Upper lobe of right lung (tissue), 1 donor: Measurements from ENCODE around the gene TAOK3. TPM values are rescaled to one million over a fixed set of nuclear protein-coding genes. Genes with fewer than 3 reads are reported as not detected.
"Not testable (repeated sequence)": the region's sequence is repeated elsewhere in the genome, so short reads cannot be mapped to it uniquely, and the experiment has no call there.

Source experiments
- ATAC-seq: fragments of 200-7000 bp; cut with Tn5 transposase; one replicate; pipeline ENCODE4 v1.9.1; 2020; ENCODE audit warnings: mild to moderate bottlenecking, moderate library complexity
- DNase-seq: peaks from one replicate; pipeline ENCODE4 v3.0.0-alpha.2; 2020
- H3K27ac ChIP-seq: fragments of 200-600 bp; one replicate; pipeline ENCODE4 v1.8.0; 2022
- H3K27me3 ChIP-seq: fragments of 200-600 bp; one replicate; pipeline ENCODE4 v1.8.0; 2022; ENCODE audit warnings: mild to moderate bottlenecking
- H3K36me3 ChIP-seq: fragments of 200-600 bp; one replicate; pipeline ENCODE4 v1.8.0; 2022
- H3K4me1 ChIP-seq: fragments of 200-600 bp; one replicate; pipeline ENCODE4 v1.8.0; 2022
- H3K4me3 ChIP-seq: fragments of 200-600 bp; one replicate; pipeline ENCODE4 v1.8.0; 2022; ENCODE audit warnings: mild to moderate bottlenecking
- H3K9me3 ChIP-seq: fragments of 200-600 bp; one replicate; pipeline ENCODE4 v1.8.0; 2022
- CTCF ChIP-seq: fragments of 200-600 bp; IDR thresholded peaks from one replicate; pipeline ENCODE4 v1.8.0; 2022; ENCODE audit warnings: antibody characterized with exemption
- intact Hi-C: fragments of 100-400 bp; cut with DNase I; formaldehyde crosslinking; loops from one replicate; pipeline ENCODE4 v1.11.0; 2022
- total RNA-seq: library from RNA; stranded (reverse); fragmentation: NEBNext Ultra II Directional; extraction: Animal tissue kit (Norgen Biotek cat#: 25700); gene quantifications from one replicate; pipeline ENCODE4 v1.2.1, GENCODE V29; 2021
- donor health status: DM: no; HTN: yes; CAD: no; lungs with severe emphysema.

TAOK3 gene
- total RNA-seq, 1 donor from 2014 or later = 64.1 TPM

- intact Hi-C loops = no loop called here
- Histone ChIP-seq H3K27me3 (no peaks in the 10 kb centered on the region), H3K27ac (no peak overlapping the region), H3K4me3 (no peak overlapping the region), H3K4me1 (peaks cover 12% of the 10 kb centered on the region), H3K9me3 (no peaks in the 10 kb centered on the region), H3K36me3 (peaks cover 74% of the 10 kb centered on the region)
- DNase-seq (no peak), ATAC-seq (no peak)
- TF ChIP-seq CTCF = no peak
Observed at GRCh38 chr12:118140825-118141224, 231.9 kb downstream of the TAOK3 start.

GRCh38 chr12:118137148-118137678, 235.5 kb downstream of the TAOK3 start:
- intact Hi-C loops = no loop called here
- ATAC-seq (no peak), DNase-seq (no peak)
- no peaks in the 10 kb centered on the region for H3K9me3 ChIP-seq
- H3K4me3 ChIP-seq = peak overlapping the region; percentile 98
- peaks cover 44% of the 10 kb centered on the region for H3K36me3 ChIP-seq
- peak overlapping the region; percentile 92 for H3K27ac ChIP-seq
- no peaks in the 10 kb centered on the region for H3K27me3 ChIP-seq
- no peak for TF ChIP-seq CTCF
- H3K4me1 ChIP-seq = peaks cover 12% of the 10 kb centered on the region

- Histone ChIP-seq H3K36me3 (peaks cover 37% of the 10 kb centered on the region), H3K4me1 (peaks cover 12% of the 10 kb centered on the region), H3K4me3 (peak overlapping the region; percentile 98), H3K27me3 (no peaks in the 10 kb centered on the region), H3K27ac (peak overlapping the region; percentile 92), H3K9me3 (no peaks in the 10 kb centered on the region)
- intact Hi-C loops = no loop called here
- ATAC-seq (peak; percentile 50), DNase-seq (peak; percentile 85)
- no peak for TF ChIP-seq CTCF
Observed at GRCh38 chr12:118136559-118137003, 236.1 kb downstream of the TAOK3 start.

GRCh38 chr12:118135788-118136558, 236.7 kb downstream of the TAOK3 start, which contains the start of gene PEBP1:
Gene PEBP1 (plus strand): TSS chr12:118136124. CDS start chr12:118136210, 86 bp downstream.
- Histone ChIP-seq H3K9me3 (no peaks in the 10 kb centered on the region), H3K4me3 (peak within 1 kb of the TSS; percentile 98), H3K27ac (peak within 1 kb of the TSS; percentile 92), H3K27me3 (no peaks in the 10 kb centered on the region), H3K4me1 (peaks cover 12% of the 10 kb centered on the region), H3K36me3 (peaks cover 31% of the 10 kb centered on the region)
- intact Hi-C loops = no loop called here
- TF ChIP-seq CTCF = no peak
- ATAC-seq (peak; percentile 100), DNase-seq (peak; percentile 98)

GRCh38 chr12:118129436-118129835, 243.3 kb downstream of the TAOK3 start:
- H3K27ac ChIP-seq, H3K27me3 ChIP-seq, H3K4me3 ChIP-seq, intact Hi-C loops, H3K4me1 ChIP-seq, ATAC-seq, DNase-seq, H3K36me3 ChIP-seq, H3K9me3 ChIP-seq: not testable (repeated sequence)

- intact Hi-C loops = no loop called here
- DNase-seq (peak; percentile 35), ATAC-seq (no peak)
- Histone ChIP-seq H3K27me3 (no peaks in the 10 kb centered on the region), H3K4me3 (no peak overlapping the region), H3K9me3 (no peaks in the 10 kb centered on the region), H3K27ac (no peak overlapping the region), H3K36me3 (no peaks in the 10 kb centered on the region), H3K4me1 (no peaks in the 10 kb centered on the region)
- TF ChIP-seq CTCF = no peak
Observed at GRCh38 chr12:118127867-118128266, 244.8 kb downstream of the TAOK3 start.
